BE2C (cell line): ENCODE data around the gene ITPA.

Source experiments
- DNase-seq: peaks from one replicate; pipeline ENCODE4 v3.0.0-alpha.2; 2020
- H3K27me3 ChIP-seq: fragments of 250-450 bp; sonication (Bioruptor Pico); 2 replicates; pipeline ENCODE4 v1.5.1; 2020; ENCODE audit warnings: mild to moderate bottlenecking
- H3K36me3 ChIP-seq: fragments of 250-450 bp; sonication (Bioruptor Pico); 2 replicates; pipeline ENCODE4 v1.5.1; 2020; ENCODE audit warnings: mild to moderate bottlenecking
- H3K4me1 ChIP-seq: fragments of 250-450 bp; sonication (Bioruptor Pico); 2 replicates; pipeline ENCODE4 v1.5.1; 2020
- H3K4me3 ChIP-seq: 2 replicates; pipeline ENCODE4 v1.5.1; 2011; ENCODE audit warnings: low read depth, low read length
- H3K9me3 ChIP-seq: fragments of 250-450 bp; sonication (Bioruptor Pico); 2 replicates; pipeline ENCODE4 v1.5.1; 2020
- TF ChIP-seq, protein P1 (sequence below): IDR thresholded peaks from 2 replicates; pipeline ENCODE4 v1.5.1; 2012; ENCODE audit warnings: mild to moderate bottlenecking, low read depth, low read length

ITPA gene

GRCh38 chr20:3172933-3173609 is 36.2 kb upstream of the ITPA start, which contains the start of gene LZTS3:
TSS of gene LZTS3 (minus strand) at chr20:3173549. CDS start at chr20:3167163, 6,386 bp downstream.
- Histone ChIP-seq H3K4me3 (peak within 1 kb of the TSS; percentile 91), H3K4me1 (no peaks in the 10 kb centered on the region), H3K9me3 (no peaks in the 10 kb centered on the region), H3K36me3 (no peaks in the 10 kb centered on the region), H3K27me3 (peaks cover 15% of the 10 kb centered on the region; the same call in 1 of the 2 replicates)
- peak; percentile 89 for DNase-seq
- TF ChIP-seq, protein P1, sequence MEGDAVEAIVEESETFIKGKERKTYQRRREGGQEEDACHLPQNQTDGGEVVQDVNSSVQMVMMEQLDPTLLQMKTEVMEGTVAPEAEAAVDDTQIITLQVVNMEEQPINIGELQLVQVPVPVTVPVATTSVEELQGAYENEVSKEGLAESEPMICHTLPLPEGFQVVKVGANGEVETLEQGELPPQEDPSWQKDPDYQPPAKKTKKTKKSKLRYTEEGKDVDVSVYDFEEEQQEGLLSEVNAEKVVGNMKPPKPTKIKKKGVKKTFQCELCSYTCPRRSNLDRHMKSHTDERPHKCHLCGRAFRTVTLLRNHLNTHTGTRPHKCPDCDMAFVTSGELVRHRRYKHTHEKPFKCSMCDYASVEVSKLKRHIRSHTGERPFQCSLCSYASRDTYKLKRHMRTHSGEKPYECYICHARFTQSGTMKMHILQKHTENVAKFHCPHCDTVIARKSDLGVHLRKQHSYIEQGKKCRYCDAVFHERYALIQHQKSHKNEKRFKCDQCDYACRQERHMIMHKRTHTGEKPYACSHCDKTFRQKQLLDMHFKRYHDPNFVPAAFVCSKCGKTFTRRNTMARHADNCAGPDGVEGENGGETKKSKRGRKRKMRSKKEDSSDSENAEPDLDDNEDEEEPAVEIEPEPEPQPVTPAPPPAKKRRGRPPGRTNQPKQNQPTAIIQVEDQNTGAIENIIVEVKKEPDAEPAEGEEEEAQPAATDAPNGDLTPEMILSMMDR = 0 out of 2 replicates have a peak, but pooled peaks have one; percentile 1

DNA sequence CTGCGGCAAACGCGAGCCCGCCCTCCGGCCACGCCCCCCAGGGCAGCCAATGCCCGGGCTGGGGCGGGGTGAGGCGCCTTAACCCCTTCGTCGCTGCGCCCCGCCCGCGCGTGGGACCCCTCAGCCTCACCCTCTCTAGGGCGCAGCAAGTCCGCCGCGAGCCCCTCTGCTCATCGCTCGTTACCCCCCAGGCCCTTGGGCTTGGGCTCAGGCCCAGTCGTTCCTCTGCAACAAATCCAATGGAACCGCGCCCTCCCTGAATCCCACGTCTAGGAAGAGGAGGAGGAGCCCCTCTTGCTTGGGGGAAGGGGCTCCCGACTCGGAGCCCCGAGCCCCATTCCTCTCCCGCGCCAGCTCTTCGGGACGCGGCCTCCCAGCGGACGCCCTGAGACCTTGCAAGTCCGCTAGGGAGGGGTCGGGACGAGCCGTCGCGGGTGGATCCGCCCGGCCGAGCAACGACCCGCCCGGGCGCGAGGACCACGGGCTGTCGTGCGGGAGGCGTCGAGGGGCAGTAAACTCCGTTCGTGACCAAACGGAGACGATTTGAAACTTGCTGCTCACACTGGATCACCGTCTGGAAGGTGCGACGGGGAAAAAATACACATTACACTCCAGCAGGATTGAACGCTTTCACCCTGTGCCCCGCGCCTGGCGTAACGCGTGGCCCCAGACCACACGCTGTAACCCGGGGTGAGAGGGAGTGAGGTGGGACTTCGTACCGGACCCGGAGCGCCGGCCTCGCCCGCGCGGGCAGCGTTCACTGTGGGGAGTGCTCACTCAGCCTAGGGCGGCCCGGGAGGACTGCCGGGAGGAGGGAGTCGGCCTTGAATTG is 35.5 kb upstream of the ITPA start:
- no peaks in the 10 kb centered on the region for H3K36me3 ChIP-seq
- H3K4me3 ChIP-seq = peak overlapping the region; percentile 91
- peaks cover 15% of the 10 kb centered on the region; the same call in 1 of the 2 replicates for H3K27me3 ChIP-seq
- no peaks in the 10 kb centered on the region for H3K4me1 ChIP-seq
- DNase-seq = peak; percentile 97
- H3K9me3 ChIP-seq = no peaks in the 10 kb centered on the region
- TF ChIP-seq, protein P1 = no peak

GRCh38 chr20:3174442-3175261 is 34.6 kb upstream of the ITPA start:
- TF ChIP-seq, protein P1 = no peak
- no peaks in the 10 kb centered on the region for H3K36me3 ChIP-seq
- peak; percentile 45 for DNase-seq
- H3K27me3 ChIP-seq = peaks cover 15% of the 10 kb centered on the region; the same call in 1 of the 2 replicates
- no peaks in the 10 kb centered on the region for H3K9me3 ChIP-seq
- no peaks in the 10 kb centered on the region for H3K4me1 ChIP-seq
- H3K4me3 ChIP-seq = peak overlapping the region; percentile 91

GRCh38 chr20:3175270-3175669 is 34.0 kb upstream of the ITPA start:
- Histone ChIP-seq H3K27me3 (peaks cover 15% of the 10 kb centered on the region; the same call in 1 of the 2 replicates), H3K36me3 (no peaks in the 10 kb centered on the region), H3K4me3 (no peak overlapping the region), H3K4me1 (no peaks in the 10 kb centered on the region), H3K9me3 (no peaks in the 10 kb centered on the region)
- TF ChIP-seq, protein P1 = no peak
- DNase-seq = no peak

DNA sequence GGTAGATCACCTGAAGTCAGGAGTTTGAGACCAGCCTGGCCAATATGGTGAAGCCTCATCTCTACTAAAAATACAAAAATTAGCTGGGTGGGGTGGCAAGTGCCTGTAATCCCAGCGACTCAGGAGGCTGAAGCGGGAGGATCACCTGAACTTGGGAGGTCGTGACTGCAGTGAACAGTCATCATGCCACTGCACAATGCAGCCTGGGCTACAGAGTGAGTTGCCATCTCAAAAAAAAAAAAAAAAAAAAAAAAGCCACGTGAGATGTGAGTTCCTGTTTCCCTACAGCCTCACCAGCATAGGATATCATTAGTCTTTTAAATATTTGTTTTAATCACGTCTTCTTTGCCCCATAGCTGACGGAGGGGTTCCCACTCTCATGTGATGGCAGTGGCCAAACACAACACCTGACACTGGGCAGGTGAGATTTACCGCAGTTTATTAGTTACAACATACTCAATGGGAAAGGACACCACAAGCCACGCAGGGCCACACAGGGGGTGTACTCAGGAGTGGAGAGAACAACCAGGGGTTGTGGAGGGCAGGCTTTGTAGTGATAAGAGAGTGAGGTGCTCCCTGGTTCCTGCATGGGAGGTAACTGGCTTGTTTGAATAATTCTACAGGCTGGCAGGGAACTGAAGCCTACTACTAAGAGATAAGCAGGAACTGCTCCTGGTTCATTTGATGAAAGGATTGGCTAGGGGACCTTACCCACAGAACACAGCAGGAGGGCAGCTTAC is 31.4 kb upstream of the ITPA start:
- no peaks in the 10 kb centered on the region for H3K9me3 ChIP-seq
- H3K4me1 ChIP-seq = no peaks in the 10 kb centered on the region
- no peaks in the 10 kb centered on the region for H3K36me3 ChIP-seq
- DNase-seq = no peak
- TF ChIP-seq, protein P1 = no peak
- peaks cover 15% of the 10 kb centered on the region; the same call in 1 of the 2 replicates for H3K27me3 ChIP-seq
- H3K4me3 ChIP-seq = no peak overlapping the region
